HG03045 (cell line): ENCODE measurements around the gene NFATC1.

ENCODE experiments used
- ATAC-seq: cut with Tn5 transposase; IDR thresholded peaks from one replicate; pipeline ENCODE4 v1.9.1; 2021; ENCODE audit warnings: mild to moderate bottlenecking, moderate library complexity; ENCODE audit not compliant: unreplicated experiment

NFATC1 gene

DNA sequence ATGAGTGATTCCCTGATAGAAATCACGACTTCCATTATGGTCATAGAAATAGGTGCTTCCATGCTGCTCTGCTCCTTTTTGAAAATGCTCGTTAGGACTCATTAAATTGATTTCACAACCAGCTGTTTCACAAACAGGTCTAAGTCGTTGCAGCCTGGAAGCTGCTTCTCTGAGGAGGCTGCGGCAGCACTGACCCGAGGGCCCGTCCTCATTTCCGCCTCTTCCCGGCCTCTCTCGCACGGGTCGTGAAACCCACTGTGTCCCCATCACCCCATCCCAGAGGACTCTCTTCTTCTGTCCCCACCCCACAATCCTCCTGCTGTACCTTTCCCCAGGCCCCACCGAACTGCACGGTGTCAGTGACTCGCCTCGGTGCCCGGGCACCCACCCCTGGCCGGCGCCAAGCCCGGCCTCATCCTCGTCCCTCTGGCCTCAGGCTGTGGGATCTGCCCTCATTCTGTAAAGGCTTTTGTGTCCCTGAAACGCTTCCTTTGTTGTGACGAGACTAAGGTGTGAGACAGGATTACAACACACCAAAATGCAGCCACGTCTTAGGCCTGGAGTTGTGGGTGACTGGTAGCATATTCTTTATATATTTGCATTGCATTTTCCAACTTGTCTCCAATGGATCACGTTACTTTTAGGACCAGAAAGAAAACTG lies 171.2 kb downstream of the NFATC1 start:
- no peak for ATAC-seq

DNA sequence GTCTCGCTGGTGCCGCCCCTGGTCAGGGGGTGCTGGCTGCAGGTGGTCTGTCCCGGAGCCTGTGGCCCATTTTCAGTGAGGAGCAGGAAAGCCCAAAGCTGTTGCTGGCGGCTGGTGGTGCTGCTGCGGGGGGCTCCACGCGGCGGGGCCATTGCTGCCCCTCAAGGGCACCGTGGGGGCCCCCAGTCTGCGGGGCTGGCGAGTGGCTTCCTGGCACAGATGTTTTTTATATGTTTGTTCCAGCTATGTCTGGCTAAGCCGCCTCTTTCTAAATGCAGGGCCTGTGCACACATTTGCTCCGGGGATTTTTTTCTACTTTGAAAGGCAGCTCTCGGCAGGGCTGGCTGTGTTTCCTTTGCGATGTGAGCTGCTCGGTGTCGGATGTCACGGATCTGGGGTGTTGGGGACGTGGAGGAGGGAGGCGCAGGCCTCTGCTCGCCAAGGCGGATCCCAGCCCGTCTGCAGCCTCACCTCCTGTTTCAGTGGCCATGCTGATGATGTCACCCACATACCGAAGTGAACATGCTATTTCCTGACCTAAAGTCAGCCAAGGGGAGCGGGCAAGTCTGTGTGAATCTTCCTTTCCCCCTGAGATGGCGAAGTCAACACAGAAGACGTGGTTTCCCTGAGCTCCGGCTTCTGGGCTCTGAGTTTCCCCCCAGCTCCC lies 171.9 kb downstream of the NFATC1 start:
- no peak for ATAC-seq

DNA sequence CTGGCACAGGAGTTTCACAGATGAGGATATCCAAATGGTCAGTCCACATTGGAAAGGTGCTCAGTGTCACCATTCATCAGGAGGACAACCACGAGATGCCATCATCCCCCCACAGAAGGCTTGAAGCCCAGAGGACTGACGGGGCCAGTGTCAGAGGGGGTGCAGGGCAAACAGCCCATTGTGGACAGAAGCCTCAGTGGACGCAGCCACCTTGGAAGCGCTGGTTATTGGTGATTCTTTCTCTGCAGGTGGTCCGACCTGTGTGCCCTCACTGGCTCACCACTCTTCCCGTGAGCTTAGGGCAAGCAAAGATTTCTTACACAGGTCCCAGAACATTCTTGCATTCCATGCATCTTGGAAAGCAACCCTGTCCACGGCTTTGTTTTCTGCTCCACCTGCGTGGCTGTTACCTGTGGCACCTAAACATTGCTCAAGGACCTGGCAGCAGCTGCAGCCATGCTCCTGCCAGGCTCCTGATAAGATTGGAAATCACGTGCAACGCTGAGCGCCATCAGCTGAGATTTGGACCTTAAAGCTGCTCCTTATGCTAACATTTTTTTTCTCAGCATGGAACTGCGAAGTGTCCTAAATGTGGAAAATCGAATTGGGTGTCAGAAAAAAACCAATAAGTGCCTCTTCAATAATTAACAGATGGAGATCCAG lies 172.9 kb downstream of the NFATC1 start:
- no peak for ATAC-seq

DNA sequence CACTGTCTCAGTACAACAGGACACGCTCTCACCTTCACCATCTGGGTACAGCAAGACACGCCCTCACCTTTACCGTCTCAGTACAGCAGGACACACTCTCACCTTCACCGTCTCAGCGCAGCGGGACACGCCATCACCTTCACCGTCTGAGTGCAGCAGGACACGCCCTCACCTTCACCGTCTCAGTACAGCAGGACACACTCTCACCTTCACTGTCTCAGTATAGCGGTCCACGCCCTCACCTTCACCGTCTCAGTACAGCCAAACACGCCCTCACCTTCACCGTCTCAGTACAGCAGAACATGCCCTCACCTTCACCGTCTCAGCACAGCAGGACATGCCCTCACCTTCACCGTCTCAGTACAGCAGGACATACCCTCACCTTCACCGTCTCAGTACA lies 174.0 kb downstream of the NFATC1 start:
- no peak for ATAC-seq

DNA sequence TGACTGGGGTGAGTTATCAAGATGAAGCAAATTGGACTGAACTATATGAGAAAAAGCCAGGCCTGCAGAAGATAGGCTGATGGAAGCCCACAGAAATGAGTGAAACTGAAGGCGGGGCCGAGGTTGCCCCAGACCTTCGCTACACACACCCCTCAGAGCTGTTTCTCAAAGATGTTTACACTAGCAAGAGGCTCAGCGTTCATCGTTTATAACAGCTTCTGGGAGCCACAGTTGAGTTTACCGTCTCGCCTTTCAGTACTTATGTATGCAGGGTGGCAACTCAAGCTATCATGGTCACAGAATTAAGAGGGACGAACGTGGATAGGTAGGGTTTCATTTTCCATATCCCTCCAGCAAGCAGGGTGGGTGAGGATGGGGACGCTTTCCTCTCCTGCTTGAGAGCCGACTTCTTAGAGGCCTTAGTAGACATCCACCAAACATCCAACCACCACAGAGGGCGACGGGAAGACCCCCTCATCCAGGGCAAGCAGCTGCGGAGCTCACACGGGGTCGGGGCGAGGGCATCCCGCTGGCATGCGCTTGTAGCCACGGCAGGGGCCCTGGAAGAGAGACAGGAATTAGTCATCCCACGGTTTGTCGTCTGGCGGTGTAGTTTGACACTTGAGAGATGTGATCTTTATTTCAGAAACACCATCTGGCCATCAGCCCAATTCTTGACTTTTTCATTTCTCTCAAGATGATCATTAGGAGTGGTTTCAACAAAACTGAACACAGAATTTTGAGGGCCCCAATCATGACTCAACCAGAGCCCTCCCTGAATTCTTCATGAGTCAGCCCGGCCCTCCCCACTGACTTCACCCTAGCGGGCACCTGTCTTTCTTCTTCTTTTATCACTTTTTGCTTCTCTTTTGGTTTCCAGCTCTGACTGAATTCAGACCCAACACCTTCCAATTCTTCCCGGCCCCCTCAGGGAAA lies 174.8 kb downstream of the NFATC1 start:
- no peak for ATAC-seq

DNA sequence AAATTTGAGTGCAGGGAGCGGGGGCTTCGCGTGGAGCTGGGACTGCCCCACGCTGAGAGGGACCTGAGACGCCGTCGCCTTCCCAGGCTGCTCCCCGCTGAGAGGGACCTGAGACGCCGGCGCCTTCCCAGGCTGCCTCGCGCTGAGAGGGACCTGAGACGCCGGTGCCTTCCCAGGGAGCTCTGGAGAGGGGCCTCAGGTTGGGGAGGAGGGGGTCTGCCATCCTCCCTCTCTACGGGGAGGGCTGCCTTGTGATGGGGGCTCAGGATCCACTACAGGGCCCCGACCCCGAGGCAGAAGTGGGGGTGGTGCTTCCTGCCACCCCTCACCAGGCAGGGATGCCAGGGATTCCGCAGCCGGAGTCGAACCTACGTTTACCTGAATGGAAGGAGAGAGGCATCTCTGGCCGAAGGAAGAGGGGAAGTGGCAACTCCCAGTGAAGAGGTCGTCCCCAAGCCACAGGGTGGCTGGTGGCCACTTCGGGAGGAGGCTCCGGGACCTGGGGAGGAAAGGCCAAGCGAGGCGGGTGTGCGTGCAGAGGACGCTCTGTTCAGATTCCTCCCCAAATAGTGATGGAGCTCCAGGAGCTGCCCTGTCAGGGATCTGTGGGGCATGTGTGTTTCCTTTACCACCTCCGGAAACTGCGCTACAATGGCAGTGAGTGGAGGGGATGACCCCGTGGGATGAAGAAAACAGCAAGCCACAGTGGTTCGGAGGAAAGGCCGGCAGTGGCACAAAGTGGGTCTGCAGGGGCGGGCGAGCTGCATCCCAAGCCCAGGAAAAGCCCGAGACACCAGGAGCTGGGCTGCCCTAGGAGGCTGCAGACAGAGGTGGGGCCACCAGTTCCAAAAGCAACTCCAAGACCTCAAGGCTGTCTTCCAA lies 175.7 kb downstream of the NFATC1 start:
- ATAC-seq: no peak

DNA sequence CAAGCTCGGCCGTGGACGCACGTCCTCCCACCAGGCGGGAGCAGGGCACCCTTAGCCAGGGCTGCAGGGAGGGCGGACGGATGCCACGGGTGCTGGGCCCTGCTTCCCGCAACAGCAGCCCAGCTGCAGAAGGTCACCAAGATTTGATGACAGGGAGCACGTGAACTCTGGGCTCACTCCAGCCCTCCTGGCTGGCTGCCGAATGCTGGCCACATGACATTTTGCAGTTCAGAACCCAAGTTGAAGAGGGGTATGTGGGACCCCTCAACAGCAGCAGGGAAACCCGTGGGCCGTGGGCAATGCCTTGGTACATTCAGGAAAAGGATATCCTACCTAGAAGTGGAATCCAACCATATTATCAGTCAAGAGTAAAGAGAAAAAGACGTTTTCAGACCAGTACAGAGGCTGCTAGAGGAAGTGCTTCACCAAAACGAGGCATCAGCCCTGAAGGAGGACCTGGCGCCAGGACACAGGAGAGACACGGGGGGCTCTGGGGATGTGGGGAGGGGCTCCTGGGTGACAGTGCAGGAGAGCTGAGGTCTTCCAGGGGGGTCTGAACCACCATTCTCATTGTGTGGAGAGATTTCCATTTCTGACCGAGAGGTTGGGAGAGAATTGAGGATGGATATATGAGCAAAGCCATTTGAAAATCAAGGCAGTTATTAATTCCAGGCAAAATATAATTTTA lies 176.5 kb downstream of the NFATC1 start:
- no peak for ATAC-seq

DNA sequence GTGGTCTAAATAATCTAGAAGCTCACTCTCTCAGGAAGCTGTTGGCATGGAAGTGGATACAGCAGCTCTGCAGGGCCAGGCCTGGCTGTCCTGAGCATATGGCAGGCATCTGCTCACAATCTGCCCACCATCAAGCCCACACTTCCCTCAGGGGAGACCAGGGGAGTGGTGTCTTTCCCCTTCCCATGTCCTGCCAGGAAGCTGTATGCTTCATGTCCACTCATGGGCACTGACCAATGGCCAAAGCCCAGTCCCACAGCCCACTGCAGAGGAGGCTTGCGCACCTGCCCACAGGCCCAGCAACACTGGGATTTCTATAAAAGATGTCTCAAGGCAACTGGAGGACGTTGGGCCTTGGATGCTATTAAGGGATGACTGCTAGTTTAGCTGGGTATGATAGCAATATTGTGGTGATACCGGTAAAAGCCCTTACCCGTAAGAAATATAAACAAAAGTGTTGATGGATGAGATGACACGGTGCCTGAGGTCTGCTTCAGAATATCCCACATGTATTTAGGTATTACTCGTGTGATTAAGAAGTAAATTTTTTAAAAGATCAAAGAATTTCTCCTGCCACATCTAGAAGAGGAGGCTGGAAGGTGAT lies 177.2 kb downstream of the NFATC1 start:
- ATAC-seq: no peak

DNA sequence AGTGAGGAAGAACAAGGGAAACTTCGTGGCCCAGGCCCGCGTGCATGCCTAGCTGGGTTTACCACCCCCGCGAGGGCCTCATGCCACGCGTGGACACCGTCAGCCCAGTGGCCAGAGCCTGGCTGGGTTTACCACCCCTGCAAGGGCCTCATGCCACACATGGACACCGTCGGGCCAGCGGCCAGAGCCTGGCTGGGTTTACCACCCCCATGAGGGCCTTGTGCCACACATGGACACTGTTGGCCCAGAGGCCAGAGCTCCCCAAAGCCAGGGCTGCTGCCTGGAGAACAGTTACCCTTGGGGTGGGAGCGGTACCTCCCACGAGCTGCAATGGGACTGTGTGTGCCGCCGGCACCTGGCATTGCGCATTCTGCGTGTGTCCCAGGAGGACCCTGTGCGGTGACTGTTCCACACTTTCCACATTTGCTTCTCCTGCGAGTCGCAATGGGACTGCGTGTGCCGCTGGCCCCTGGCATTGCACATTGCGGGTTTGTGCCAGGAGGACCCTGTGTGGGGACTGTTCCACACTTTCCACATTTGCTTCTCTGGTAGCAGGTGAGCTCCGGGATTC lies 178.3 kb downstream of the NFATC1 start:
- no peak for ATAC-seq

DNA sequence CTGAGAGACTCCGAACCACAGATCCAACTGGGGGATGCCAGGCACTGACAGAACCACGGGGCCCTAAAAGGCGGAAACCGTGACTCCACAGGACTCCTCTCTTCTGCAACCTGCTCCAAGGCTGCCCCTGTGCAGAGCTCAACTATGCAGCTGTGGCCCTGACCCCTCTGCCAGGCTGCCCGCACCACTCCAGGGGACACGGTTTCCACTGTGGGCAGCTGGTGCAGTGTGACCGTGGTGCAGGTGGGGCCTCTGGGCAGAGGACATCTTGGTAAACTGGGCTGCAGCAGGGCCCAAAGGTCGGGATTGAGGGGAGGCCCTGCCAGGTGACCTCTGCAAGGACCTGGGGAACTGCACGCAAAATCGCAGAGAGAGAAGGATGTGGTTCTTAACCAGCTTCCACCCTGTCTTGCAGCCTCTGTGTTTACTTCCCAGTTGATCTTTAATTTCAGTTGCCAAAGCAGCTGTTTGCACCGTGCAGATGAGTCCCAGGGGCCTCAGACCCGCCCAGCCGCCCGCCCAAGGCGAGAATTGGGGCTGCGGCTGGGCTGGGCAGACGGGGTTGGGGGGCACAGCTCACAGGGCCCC lies 179.3 kb downstream of the NFATC1 start:
- no peak for ATAC-seq

DNA sequence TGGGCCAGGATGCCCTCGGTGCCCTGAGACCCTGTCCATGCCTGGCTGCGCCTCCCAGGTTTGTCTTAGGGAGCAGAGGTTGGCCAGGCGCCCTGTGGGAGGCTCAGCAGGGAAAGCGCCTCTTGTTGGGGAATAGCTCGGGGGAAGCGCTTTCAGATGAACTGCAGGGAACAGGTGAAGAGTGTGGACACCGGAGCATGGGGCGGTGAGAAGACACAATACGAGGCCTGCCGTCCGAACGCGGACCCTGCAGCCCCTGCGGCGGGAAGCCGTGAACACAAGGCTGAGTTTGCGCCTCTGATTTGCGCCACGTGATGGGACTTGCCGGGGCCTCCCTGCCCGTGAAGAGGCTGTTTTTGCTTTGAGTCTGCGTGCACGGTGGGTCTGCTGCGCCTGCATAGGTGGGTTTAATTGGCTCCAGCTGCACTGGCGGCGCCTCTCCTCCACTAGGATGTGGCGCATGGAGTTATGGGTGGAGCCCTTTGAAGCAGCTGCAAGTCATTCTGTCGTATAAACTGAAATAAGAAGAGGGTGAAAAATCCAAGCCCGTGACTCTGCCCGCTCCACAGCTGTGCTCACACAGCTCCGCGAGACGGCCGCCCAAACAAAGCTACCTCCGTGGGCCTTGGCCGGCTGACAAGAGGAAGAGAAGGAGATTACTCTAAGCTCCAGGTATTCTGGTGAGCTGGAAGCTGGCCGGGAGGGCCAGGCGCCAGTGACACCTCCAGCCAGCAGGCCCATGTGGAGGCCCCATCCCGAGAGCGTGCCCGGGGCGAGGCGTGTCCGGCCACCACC lies 180.4 kb downstream of the NFATC1 start:
- ATAC-seq: no peak

DNA sequence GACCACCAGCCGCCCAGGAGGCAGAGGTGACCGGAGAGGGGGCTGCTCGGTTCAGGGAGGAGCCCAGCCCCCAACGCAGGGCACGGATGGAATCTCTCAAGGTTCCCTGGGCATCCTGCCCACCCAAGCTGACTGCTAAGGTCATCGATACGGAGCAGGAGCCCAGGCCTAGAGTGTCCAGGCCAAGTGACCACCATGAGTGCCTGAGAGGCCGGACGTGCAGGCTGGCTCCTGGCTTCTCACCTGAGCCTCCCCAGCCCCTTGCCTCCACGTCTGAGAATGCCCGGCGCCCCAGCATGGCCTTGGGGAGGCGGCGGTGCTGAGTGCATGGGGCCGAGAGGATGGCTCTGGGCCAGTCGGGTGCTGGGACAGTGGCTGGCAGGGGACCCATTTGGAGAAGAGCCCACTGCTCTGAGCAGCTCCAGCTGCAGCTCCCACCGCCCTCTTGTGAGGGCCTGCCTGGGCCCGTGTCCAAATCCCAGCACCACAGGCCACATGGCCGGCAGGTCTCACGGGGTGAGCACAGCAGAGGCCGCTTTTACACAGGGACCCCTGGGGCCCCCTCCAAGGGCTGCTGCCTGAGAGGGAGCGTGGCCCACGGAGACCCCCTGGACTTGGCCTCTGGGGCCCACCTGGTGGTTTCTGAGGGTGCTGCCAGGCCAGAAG lies 181.1 kb downstream of the NFATC1 start:
- no peak for ATAC-seq

DNA sequence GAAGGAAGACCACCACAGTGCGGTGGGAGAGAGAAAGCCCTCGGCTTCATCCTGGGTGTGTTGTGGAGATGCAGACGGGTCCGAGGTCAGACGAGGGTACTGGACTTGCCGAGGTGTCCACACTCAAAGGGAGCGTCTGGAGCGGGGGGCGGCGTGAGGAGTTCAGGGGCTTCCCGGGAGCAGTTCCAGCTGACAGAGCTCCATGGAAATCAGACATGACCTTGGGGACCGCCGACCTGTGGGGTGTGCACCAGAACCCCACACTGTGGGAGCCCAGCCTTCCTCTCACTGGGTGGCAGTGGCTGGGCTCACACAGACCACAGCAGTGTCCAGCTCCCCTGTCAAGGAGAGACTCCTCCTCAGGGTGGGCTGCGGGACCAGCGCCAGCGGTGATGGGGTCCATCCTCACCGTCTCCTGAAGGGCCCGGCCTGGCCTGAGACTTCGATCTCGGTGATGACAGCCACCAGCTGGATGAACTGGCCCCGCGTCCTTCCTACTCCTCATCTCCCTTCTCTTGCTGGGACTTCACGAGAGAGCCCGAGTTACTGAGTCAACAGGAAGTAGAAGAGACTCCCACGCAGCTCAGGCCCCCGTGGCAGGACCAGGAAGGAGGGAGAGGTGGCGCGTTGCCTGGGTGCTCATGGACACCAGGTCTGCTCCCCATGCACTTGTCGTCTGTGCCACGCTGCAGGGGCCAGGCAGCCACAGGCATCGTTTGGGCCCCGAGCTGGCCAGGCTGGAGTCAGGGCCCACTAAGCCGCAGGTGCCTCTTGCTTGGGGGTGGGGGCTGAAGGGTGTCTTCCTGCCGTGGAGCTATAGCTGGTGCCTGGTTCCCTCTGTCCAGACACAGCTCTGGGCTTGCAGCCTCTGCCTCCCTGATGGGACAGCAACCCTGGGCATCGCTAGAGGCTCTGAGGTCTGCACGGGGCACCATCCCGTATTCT lies 182.0 kb downstream of the NFATC1 start:
- no peak for ATAC-seq

DNA sequence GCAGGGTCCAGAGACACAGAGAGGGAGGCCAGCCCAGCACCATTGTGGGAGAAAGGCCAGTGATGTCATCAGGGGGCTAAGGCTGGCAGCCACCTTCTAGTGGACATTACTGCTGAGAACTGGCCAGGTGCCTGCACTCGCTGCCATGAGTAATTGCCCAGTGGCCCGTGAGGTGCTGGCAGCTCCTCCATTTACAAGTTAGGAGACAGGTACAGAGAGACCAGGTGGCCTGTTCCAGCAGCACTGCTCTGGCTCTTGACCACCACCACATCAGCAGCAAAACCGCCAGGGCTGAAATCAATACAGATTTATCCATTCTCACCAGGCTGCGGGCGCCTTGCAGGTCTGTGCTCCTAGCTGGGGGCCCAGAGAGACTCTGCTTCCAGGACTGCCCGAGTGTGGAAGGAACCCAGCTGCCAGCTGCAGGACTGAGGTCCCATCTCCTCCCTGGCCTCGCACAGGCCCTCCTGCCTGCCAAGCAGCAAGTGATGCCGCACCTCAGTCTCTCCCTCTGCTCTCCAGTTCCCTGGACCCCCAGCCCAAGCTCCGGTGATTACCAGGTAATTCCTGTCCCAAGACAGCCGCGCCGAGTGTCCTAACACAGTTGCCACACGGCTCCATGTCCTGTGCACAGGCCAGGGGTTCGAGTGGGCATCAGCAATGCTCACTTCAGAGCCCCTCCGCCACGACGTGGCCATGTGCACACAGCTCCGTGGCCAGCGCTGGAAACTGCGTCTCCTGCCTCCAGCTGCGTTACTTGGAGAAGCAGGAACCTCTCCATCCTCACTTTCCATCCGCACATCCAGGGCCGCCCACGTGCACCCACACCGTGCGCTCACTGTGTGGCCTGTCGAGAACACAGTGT lies 182.9 kb downstream of the NFATC1 start:
- ATAC-seq: no peak
